Parathyroid adenoma (tissue), 2 donors: ENCODE measurements around the gene PLXNA4.
"Not testable (repeated sequence)": the region's sequence is repeated elsewhere in the genome, so short reads cannot be mapped to it uniquely, and the experiment has no call there.

Experiments
- H2AFZ ChIP-seq: fragments of 300-600 bp; sonication (generic); one replicate; pipeline ENCODE4 v1.7.0; 2017; ENCODE audit warnings: antibody characterized with exemption, mild to moderate bottlenecking
- H3K27ac ChIP-seq: fragments of 300-600 bp; sonication (generic); one replicate; pipeline ENCODE4 v1.7.0; 2017
- H3K27me3 ChIP-seq: fragments of 300-600 bp; sonication (generic); one replicate; pipeline ENCODE4 v1.7.0; 2017; ENCODE audit warnings: low read length; ENCODE audit not compliant: control insufficient read depth, insufficient read depth
- H3K36me3 ChIP-seq: fragments of 300-600 bp; sonication (generic); one replicate; pipeline ENCODE4 v1.7.0; 2017; ENCODE audit warnings: low read length; ENCODE audit not compliant: control insufficient read depth, insufficient read depth
- H3K4me1 ChIP-seq: fragments of 300-600 bp; sonication (generic); one replicate; pipeline ENCODE4 v1.7.0; 2017; ENCODE audit warnings: control low read depth
- H3K4me2 ChIP-seq: fragments of 300-600 bp; sonication (generic); one replicate; pipeline ENCODE4 v1.7.0; 2017; ENCODE audit warnings: low read length
- H3K4me3 ChIP-seq: fragments of 300-600 bp; sonication (generic); one replicate; pipeline ENCODE4 v1.7.0; 2017; ENCODE audit warnings: low read depth, low read length
- H3K79me2 ChIP-seq: fragments of 300-600 bp; sonication (generic); one replicate; pipeline ENCODE4 v1.7.0; 2017; ENCODE audit warnings: control low read depth
- H3K9ac ChIP-seq: fragments of 300-600 bp; sonication (generic); one replicate; pipeline ENCODE4 v1.7.0; 2017; ENCODE audit warnings: mild to moderate bottlenecking
- H3K9me3 ChIP-seq: fragments of 300-600 bp; sonication (generic); one replicate; pipeline ENCODE4 v1.7.0; 2017; ENCODE audit warnings: low read length; ENCODE audit not compliant: control insufficient read depth
- TF ChIP-seq, protein P1 (sequence below): fragments of 300-600 bp; sonication (generic); IDR thresholded peaks from one replicate; pipeline ENCODE4 v1.7.0; 2017; ENCODE audit warnings: antibody characterized with exemption, mild to moderate bottlenecking
- donor health status: primary hyperparathyroidism.

PLXNA4 gene

DNA sequence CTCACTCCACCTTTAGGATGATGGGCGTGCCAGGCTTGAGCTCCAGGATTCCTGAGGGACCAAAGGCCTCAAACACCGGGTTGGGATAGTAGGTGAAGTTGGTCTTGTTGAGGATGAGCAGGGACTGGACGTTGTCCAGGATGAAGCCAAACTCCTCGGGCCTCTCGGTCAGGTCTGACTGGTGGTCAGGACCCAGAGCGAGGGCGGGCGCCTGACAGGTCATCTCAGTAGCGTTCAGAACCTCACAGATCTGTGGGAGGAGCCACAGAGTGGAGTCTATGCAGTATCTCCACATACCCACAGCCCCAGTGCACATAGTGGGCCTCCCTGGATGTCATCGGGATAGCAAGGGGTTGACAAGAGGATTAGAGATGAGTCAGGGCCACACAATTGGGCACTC is 394.9 kb downstream of the PLXNA4 start:
- H3K4me1 ChIP-seq: no peaks in the 10 kb centered on the region
- no peak overlapping the region for H3K9ac ChIP-seq
- H3K36me3 ChIP-seq: peaks cover 2% of the 10 kb centered on the region
- no peaks in the 10 kb centered on the region for H3K9me3 ChIP-seq
- H3K79me2 ChIP-seq: no peaks in the 10 kb centered on the region
- H3K27me3 ChIP-seq: no peaks in the 10 kb centered on the region
- TF ChIP-seq, protein P1, sequence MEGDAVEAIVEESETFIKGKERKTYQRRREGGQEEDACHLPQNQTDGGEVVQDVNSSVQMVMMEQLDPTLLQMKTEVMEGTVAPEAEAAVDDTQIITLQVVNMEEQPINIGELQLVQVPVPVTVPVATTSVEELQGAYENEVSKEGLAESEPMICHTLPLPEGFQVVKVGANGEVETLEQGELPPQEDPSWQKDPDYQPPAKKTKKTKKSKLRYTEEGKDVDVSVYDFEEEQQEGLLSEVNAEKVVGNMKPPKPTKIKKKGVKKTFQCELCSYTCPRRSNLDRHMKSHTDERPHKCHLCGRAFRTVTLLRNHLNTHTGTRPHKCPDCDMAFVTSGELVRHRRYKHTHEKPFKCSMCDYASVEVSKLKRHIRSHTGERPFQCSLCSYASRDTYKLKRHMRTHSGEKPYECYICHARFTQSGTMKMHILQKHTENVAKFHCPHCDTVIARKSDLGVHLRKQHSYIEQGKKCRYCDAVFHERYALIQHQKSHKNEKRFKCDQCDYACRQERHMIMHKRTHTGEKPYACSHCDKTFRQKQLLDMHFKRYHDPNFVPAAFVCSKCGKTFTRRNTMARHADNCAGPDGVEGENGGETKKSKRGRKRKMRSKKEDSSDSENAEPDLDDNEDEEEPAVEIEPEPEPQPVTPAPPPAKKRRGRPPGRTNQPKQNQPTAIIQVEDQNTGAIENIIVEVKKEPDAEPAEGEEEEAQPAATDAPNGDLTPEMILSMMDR: no peak
- H3K4me2 ChIP-seq: no peak overlapping the region
- no peak overlapping the region for H3K4me3 ChIP-seq
- no peak overlapping the region for H2AFZ ChIP-seq
- H3K27ac ChIP-seq: no peak overlapping the region

DNA sequence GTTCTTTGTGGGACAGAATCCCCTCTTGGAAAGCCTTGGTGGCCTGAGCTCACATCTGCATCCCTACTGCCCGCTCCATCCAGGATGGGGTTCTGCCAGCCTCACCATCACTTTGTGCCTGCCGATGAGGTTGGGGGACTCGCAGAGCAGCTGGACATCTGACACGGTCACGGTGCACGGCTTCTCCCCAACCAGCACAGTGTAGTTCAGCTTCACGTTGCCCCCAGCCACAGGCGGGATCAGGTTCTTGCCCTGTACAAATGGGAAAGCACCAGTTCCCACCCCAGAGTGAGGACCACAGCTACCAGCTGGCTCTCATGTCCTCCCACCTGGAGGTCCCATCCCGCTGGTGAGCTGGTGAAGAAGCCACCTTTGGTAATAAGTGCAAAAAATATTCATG is 395.8 kb downstream of the PLXNA4 start:
- Histone ChIP-seq H3K36me3 (peaks cover 2% of the 10 kb centered on the region), H3K79me2 (no peaks in the 10 kb centered on the region), H3K4me2 (no peak overlapping the region), H3K27me3 (no peaks in the 10 kb centered on the region), H3K4me3 (no peak overlapping the region), H3K9me3 (no peaks in the 10 kb centered on the region), H3K4me1 (no peaks in the 10 kb centered on the region), H3K27ac (no peak overlapping the region), H2AFZ (no peak overlapping the region), H3K9ac (no peak overlapping the region)
- TF ChIP-seq, protein P1: no peak

DNA sequence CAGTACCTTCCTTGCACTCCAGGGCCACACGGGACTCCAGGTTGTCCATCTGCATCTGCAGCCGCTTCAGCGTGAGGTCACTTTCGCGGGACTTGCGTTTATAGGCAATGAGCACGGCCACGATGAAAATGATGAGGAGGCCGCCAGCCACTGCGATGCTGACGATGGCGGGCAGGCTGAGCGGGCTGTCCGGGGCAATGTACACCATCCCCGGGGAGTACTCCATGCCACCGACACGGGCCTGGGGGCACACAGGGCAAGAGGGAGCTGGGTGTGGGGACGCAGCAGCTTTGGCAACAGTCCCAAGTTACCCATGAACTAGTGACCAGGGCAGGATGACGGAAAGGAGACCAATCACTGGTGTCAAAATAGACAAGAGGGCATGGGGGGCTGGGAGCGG is 396.6 kb downstream of the PLXNA4 start:
- H3K9me3 ChIP-seq: no peaks in the 10 kb centered on the region
- H3K4me3 ChIP-seq: no peak overlapping the region
- H3K4me1 ChIP-seq: no peaks in the 10 kb centered on the region
- H3K27me3 ChIP-seq: no peaks in the 10 kb centered on the region
- TF ChIP-seq, protein P1: no peak
- H3K4me2 ChIP-seq: no peak overlapping the region
- H3K9ac ChIP-seq: no peak overlapping the region
- no peak overlapping the region for H3K27ac ChIP-seq
- no peaks in the 10 kb centered on the region for H3K36me3 ChIP-seq
- H3K79me2 ChIP-seq: no peaks in the 10 kb centered on the region
- no peak overlapping the region for H2AFZ ChIP-seq

DNA sequence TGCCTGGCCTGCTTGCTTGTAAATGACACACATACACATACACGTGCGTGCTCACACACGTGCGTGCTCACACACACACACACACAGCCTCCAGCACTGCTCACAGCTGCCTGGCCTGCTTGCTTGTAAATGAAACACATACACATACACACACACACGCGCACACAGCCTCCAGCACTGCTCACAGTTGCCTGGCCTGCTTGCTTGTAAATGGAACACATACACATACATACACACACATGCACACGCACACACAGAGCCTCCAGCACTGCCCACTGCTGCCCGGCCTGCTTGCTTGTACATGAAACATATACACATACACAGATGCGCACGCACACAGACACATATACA is 397.2 kb downstream of the PLXNA4 start:
- no peaks in the 10 kb centered on the region for H3K9me3 ChIP-seq
- no peaks in the 10 kb centered on the region for H3K27me3 ChIP-seq
- no peaks in the 10 kb centered on the region for H3K36me3 ChIP-seq
- no peaks in the 10 kb centered on the region for H3K4me1 ChIP-seq
- no peaks in the 10 kb centered on the region for H3K79me2 ChIP-seq
- H2AFZ ChIP-seq: no peak overlapping the region
- H3K4me2 ChIP-seq: no peak overlapping the region
- H3K9ac ChIP-seq: no peak overlapping the region
- TF ChIP-seq, protein P1: no peak
- no peak overlapping the region for H3K27ac ChIP-seq
- no peak overlapping the region for H3K4me3 ChIP-seq

DNA sequence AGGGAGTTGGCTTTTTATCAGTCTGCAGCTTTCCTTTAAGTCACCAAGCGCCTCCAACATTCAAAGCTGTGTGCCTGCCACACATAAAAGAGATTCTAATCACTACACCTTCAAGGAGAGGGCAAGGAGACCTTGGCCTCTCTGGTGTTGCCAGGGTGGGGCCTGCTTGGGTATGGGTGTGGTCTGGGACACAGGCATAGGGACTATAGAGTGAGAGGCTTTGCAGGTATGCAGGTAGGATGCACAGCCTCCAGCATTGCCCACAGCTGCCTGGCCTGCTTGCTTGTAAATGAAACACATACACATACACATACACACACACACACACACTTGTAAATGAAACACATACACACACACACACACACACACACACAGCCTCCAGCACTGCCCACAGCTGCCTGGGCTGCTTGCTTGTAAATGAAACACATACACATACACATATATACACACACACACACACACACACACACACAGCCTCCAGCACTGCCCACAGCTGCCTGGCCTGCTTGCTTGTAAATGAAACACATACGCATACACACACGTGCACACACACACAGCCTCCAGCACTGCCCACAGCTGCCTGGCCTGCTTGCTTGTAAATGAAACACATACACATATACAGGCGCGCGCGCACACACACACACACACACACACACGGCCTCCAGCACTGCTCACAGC is 397.7 kb downstream of the PLXNA4 start:
- H3K27me3 ChIP-seq, H3K4me2 ChIP-seq, H3K27ac ChIP-seq, H3K9ac ChIP-seq, H3K36me3 ChIP-seq, H3K4me1 ChIP-seq, H3K9me3 ChIP-seq, H3K4me3 ChIP-seq, H2AFZ ChIP-seq, H3K79me2 ChIP-seq: not testable (repeated sequence)
